Activated CD8-positive, alpha-beta memory T cell treated with anti-CD3 and anti-CD28 coated beads for 24 hours (primary cell): ENCODE results near the gene DNAJC12.
"Not testable (repeated sequence)": the region's sequence is repeated elsewhere in the genome, so short reads cannot be mapped to it uniquely, and the experiment has no call there.

Experiments
- DNase-seq: peaks from one replicate; pipeline ENCODE4 v3.0.0-alpha.2; 2020

The DNAJC12 gene

GRCh38 chr10:67839511-67839910 is 1.5 kb upstream of the DNAJC12 start:
- DNase-seq, result not testable (repeated sequence)

- DNase-seq, result no peak
Observed at GRCh38 chr10:67836972-67837371, 1.0 kb downstream of the DNAJC12 start.

GRCh38 chr10:67836488-67836887 is 1.5 kb downstream of the DNAJC12 start:
- no peak for DNase-seq

- not testable (repeated sequence) for DNase-seq
Observed at GRCh38 chr10:67835541-67836394, 2.2 kb downstream of the DNAJC12 start.

DNA sequence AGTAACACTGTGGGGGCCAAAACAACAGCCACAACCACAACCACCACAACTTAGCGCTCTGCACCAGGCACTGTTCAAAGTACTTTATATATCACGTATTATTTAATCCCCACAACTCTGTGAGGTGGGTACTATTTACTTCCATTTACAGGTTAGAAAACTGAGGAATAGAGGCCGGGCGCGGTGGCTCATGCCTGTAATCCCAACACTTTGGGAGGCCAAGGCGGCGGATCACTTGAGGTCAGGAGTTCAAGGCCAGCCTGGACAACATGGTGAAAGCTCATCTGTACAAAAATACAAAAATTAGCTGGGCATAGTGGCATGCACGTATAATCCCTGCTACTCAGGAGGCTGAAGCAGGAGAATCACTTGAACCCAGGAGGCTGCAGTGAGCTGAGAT is 3.6 kb downstream of the DNAJC12 start:
- DNase-seq, result no peak

DNA sequence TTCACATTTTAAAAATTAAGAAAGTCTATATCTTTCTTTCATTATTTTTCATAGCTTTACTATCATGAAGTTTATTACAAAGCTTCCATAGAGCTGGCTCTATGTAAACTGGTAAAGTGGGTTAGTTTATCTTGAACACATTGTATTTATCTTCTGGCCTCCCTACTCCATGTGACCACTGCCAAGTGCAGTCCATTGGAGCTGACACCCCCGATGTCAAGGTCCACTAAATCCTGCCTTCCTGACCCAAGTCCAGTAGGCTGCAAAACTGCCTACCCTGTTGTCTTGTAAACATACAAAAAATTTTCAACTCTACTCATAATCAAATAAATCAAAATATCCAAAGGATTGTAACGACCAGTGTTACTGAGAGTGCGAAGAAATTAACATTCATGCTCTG is 10.2 kb downstream of the DNAJC12 start:
- no peak for DNase-seq

DNA sequence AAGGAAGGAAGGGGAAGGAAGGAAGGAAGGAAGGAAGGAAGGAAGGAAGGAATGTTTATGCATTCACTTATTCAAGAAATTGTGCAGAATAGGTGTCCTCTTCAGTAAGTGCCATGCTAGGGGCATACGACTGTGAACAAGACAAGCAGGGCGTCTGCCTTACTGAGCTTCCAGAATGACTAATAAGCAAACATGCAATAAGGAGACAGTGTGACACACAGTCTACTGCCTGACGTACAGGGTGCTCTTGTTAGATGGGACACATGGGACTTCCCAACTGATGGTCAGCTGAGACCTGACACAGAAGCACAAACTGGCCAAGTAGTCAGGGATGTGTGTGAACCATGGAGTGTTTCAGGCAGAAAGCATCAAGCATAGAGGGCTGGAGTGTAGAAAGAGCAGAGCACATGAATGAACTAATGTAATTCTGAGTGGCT is 18.2 kb downstream of the DNAJC12 start:
- DNase-seq, result no peak

DNA sequence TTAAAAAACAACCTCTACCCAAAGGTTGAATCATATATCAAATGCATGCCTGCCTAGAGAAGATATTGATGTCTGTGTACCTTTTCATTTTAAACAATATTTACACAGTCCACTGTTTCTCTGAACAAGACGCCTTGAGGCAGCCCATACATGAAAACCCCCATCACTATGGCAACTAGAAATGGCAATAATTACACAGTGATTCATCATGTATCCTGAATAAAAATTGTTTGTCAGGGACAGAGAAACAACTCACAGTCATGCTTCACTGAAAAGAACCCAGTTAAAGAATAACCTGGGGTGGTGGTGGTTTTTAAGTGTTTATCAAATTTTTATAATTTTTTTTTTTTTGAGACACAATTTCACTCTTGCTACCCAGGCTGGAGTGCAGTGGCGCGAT is 19.7 kb downstream of the DNAJC12 start:
- no peak for DNase-seq

DNA sequence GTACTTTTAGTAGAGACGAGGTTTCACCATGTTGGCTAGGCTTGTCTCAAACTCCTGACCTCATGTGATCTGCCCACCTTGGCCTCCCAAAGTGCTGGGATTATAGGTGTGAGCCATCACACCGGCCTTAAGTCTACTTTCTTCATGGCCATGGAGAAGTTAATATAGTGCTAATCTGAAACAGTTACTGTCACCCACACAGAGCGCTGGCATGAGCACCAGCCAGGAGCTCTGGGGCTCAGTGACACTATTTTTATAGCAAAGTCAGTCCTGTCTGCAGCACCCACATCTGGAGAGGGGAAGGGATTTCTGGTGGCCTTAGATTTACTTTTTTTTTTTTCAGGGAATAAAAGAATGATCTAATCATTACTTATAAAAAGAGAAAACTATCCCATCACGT is 21.3 kb downstream of the DNAJC12 start:
- DNase-seq, result no peak

DNA sequence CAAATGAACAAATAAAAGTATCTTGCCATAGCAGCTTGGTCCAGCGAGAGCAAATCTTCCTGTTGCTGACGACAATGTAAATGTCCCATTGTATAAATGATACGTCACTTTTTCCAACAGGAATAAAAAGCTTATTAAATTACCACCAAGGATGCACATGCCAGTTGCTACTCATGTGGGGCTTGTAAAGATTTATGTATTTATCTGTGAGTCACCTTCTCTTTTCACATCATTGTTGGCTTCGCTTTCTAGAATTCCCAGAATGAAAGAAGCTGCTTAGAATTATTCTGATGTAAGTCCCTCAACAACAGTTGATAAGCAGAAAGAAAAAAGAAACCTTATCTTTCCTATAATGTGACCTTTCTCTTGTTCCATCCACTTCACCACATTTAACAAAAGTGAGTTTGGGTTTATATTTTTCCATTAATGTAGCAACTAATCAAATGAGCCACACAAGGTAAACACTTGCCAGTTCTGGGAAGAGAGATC is 22.4 kb downstream of the DNAJC12 start:
- no peak for DNase-seq

DNA sequence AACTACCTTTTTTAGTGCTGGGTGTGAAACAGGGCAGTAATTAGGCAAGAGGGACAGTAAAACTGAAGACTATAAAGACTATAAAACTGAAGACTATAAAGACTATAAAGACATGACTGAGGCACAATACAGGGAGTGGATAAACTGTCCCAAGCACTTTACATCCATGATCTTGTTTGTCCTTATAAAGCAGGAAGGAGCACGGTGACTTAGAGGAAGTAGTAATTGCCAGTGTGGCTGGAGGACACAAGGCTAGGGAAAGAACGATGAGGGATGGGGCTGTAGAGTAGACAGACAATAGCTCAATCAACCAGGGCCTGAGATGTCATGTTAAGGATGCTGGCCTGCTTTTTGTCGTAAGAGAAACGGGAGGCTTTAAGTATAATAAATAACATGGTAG is 26.0 kb downstream of the DNAJC12 start:
- no peak for DNase-seq

GRCh38 chr10:67809107-67809506 is 28.9 kb downstream of the DNAJC12 start:
- DNase-seq, result no peak

DNA sequence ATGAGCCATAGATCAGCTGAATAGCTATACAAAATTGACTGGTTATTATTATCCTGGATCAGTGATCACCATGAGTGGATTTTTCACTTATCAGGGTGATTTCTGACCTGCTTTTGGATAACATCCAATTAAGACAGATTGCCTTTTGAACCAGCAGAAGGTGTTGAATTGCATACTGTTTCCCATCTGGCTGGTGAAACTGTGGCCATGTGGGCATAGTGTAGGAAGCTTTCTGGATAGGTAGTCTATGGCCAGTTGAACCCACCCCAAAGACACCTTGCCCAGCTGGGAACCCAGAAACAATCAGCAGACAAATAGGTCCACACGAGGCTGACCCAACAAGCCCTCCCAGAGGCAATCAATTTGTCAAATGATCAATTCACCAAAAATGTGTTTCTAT is 29.3 kb downstream of the DNAJC12 start:
- no peak for DNase-seq

- no peak for DNase-seq
Observed at GRCh38 chr10:67807855-67808456, 30.0 kb downstream of the DNAJC12 start.

DNA sequence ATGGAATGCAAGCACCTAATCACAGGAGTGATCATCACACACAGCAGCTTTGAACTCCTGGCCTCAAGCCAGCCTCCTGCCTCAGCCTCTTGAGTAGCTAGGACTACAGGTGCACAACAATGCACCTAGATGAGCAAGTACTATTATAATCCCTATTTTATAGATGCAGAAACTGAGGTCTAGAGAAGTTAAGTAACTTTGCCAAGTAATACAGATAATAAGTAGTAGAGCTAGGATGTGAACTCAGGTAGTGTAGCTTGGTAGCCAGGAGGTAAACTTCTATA is 33.7 kb downstream of the DNAJC12 start:
- DNase-seq, result no peak

- DNase-seq, result no peak
Observed at GRCh38 chr10:67803588-67804394, 34.2 kb downstream of the DNAJC12 start.

DNA sequence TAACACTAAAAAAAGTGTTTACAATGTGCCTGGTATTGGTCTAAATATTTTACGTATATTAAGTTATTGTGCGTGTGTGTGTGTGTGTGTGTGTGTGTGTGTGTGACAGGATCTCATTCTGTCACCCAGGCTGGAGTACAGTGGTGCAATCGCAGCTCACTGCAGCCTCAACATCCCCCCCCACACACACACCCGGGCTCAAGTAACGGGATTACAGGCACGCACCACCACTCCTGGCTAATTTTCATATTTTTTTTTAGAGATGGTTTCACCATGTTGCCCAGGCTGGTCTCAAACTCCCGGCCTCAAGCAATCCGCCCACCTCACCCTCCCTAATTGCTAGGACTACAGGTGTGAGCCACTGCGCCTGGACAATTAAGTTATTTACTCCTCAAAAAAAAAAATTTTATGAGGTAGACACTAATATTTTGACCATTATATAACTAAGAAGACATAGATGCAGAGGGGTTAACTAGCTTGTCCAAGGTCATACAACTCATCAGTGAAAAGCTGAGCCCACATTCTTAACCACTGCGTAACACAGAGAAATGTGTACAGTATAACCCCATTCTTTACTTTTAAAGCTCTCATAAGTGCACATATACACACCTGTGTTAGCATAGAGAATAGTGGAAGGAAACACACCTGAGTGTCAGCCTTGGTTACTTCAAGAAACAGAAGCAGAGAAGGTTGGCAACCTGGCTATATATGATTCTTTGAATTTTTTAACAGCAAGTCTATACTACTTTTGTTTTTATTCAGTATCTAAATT is 35.0 kb downstream of the DNAJC12 start:
- no peak for DNase-seq

DNA sequence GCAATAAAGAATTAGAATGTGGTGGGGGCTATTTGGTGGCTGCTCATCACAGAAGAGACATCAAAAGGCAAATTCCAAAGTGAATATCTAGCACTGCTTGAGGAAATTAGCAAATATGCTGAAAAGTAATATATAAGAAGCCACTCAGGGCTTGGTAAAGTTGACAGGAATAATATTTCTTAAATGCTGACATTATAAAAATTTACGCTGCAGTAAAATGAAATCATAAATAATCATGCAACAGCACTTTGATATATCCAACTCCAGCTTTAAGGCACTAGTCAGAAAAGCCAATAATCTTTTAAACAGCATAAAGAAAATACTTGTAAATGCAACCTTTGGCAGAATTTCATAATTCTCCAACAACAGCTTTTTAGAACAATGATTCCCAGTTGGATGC is 36.9 kb downstream of the DNAJC12 start:
- no peak for DNase-seq

GRCh38 chr10:67794909-67795460 is 43.0 kb downstream of the DNAJC12 start:
- DNase-seq, result no peak

DNA sequence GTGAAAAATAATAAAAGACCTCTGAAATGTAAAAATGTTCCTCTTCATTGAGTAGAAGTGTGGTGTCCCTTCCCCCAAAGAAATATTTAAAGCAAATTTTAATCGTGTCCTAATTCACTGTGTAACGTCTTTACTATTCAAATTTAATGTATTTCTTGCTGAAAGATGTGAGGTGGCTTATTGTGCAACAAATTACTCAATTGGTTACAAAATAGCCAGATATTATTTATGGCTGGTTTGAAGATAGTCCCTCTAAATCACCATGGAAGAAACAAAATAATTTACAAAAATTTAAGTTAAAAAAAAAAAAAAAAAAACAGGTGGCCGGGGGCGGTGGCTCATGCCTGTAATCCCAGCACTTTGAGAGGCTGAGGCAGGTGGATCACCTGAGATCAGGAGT is 43.7 kb downstream of the DNAJC12 start:
- DNase-seq, result no peak

DNA sequence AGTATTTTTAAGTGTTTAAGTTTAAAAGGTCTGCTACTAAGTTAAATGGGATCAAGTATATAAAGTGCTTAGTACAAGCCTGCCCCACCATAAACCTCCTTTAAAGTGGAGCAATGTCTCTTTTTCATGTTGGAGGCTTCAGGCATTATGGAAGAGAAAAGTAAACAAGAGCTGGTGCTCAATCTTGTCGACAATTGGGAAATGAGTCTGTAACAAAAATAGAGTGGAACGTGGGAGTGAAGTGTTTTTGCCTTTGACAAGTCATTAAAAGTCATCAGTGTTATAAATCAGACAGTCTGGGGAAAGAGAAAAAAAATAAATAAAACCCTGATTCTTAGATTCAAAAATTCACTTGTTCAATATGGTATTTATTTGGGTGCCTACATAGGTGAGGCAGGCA is 44.7 kb downstream of the DNAJC12 start:
- DNase-seq, result no peak

GRCh38 chr10:67792653-67793052 is 45.3 kb downstream of the DNAJC12 start:
- DNase-seq, result no peak
